HG02642 (cell line): ENCODE data around the gene ADRA1B.

ENCODE experiments used
- ATAC-seq: cut with Tn5 transposase; IDR thresholded peaks from one replicate; pipeline ENCODE4 v1.9.1; 2021; ENCODE audit warnings: mild to moderate bottlenecking; ENCODE audit not compliant: unreplicated experiment, poor library complexity

Gene ADRA1B

GRCh38 chr5:159899067-159900049 is 16.9 kb upstream of the ADRA1B start:
- no peak for ATAC-seq

- no peak for ATAC-seq
These were observed 15.0 kb upstream of the ADRA1B start for GRCh38 chr5:159901308-159901707.

GRCh38 chr5:159901772-159902171 is 14.5 kb upstream of the ADRA1B start:
- no peak for ATAC-seq

- ATAC-seq = no peak
These were observed 13.7 kb upstream of the ADRA1B start for GRCh38 chr5:159902444-159903121.

- ATAC-seq = no peak
These were observed 13.2 kb upstream of the ADRA1B start for GRCh38 chr5:159903131-159903530.

GRCh38 chr5:159904874-159905273 is 11.4 kb upstream of the ADRA1B start:
- no peak for ATAC-seq

- no peak for ATAC-seq
These were observed 10.8 kb upstream of the ADRA1B start for GRCh38 chr5:159905496-159905895.

GRCh38 chr5:159906463-159906862 is 9.8 kb upstream of the ADRA1B start:
- no peak for ATAC-seq

GRCh38 chr5:159906943-159907342 is 9.3 kb upstream of the ADRA1B start:
- ATAC-seq = no peak

GRCh38 chr5:159907689-159908590 is 8.3 kb upstream of the ADRA1B start:
- no peak for ATAC-seq

- ATAC-seq = no peak
These were observed 7.7 kb upstream of the ADRA1B start for GRCh38 chr5:159908591-159908940.

GRCh38 chr5:159909126-159909525 is 7.2 kb upstream of the ADRA1B start:
- ATAC-seq = no peak

GRCh38 chr5:159910207-159910842 is 6.0 kb upstream of the ADRA1B start:
- no peak for ATAC-seq

GRCh38 chr5:159910843-159911229 is 5.4 kb upstream of the ADRA1B start:
- ATAC-seq = no peak

GRCh38 chr5:159911349-159911748 is 4.9 kb upstream of the ADRA1B start:
- no peak for ATAC-seq

GRCh38 chr5:159912033-159912800 is 4.1 kb upstream of the ADRA1B start:
- no peak for ATAC-seq

GRCh38 chr5:159913048-159913447 is 3.2 kb upstream of the ADRA1B start:
- no peak for ATAC-seq

- ATAC-seq = no peak
These were observed 2.8 kb upstream of the ADRA1B start for GRCh38 chr5:159913501-159913900.
